Measurements from ENCODE around the gene TRMT2B.
"Not testable (repeated sequence)": the region's sequence is repeated elsewhere in the genome, so short reads cannot be mapped to it uniquely, and the experiment has no call there.

Gene TRMT2B

GRCh38 chrX:101025126-101025525 lies 26.8 kb downstream of the TRMT2B start:
- Histone ChIP-seq H4K8ac (ENCODE audit: low read depth, low read length) (no peak overlapping the region), H4K5ac (ENCODE audit: low read length) (no peak overlapping the region), H3K27me3 (ENCODE audit: insufficient read depth, low read length, poor library complexity) (no peaks in the 10 kb centered on the region), H3K4me2 (ENCODE audit: low read length) (no peak overlapping the region), H3K36me3 (ENCODE audit: control insufficient read depth, insufficient read depth, low read length) (no peaks in the 10 kb centered on the region), H2BK15ac (replicated peaks; ENCODE audit: low read depth) (no peak overlapping the region), H3K56ac (ENCODE audit: low read length) (no peak overlapping the region), H3K23ac (ENCODE audit: low read length) (no peak overlapping the region), H3K18ac (ENCODE audit: low read length) (no peak overlapping the region), H3K4me1 (ENCODE audit: control insufficient read depth, low read depth, low read length) (no peaks in the 10 kb centered on the region), H2BK5ac (ENCODE audit: low read length) (no peak overlapping the region), H3K4ac (ENCODE audit: low read depth, low read length) (no peak overlapping the region), H3K79me1 (ENCODE audit: low read length) (no peaks in the 10 kb centered on the region), H3K79me2 (ENCODE audit: control insufficient read depth, insufficient read depth, low read length) (no peaks in the 10 kb centered on the region), H3K9ac (ENCODE audit: low read length) (no peak overlapping the region), H2AK5ac (ENCODE audit: low read length) (no peak overlapping the region), H3K27ac (ENCODE audit: low read depth, low read length) (no peak overlapping the region), H3K4me3 (ENCODE audit: low read length) (no peak overlapping the region), H2BK120ac (ENCODE audit: low read depth, low read length) (no peak overlapping the region)
- DNase-seq = no peak

GRCh38 chrX:101022020-101022419 lies 29.9 kb downstream of the TRMT2B start:
- no peak for DNase-seq
- Histone ChIP-seq H4K8ac (ENCODE audit: low read depth, low read length) (no peak overlapping the region), H2BK5ac (ENCODE audit: low read length) (no peak overlapping the region), H3K4ac (ENCODE audit: low read depth, low read length) (no peak overlapping the region), H4K5ac (ENCODE audit: low read length) (no peak overlapping the region), H3K18ac (ENCODE audit: low read length) (no peak overlapping the region), H2AK5ac (ENCODE audit: low read length) (no peak overlapping the region), H3K9ac (ENCODE audit: low read length) (no peak overlapping the region), H2BK120ac (ENCODE audit: low read depth, low read length) (no peak overlapping the region), H3K36me3 (ENCODE audit: control insufficient read depth, insufficient read depth, low read length) (no peaks in the 10 kb centered on the region), H3K27ac (ENCODE audit: low read depth, low read length) (no peak overlapping the region), H3K27me3 (ENCODE audit: insufficient read depth, low read length, poor library complexity) (no peaks in the 10 kb centered on the region), H3K56ac (ENCODE audit: low read length) (no peak overlapping the region), H3K4me3 (ENCODE audit: low read length) (no peak overlapping the region), H3K79me2 (ENCODE audit: control insufficient read depth, insufficient read depth, low read length) (no peaks in the 10 kb centered on the region), H2BK15ac (replicated peaks; ENCODE audit: low read depth) (no peak overlapping the region), H3K23ac (ENCODE audit: low read length) (no peak overlapping the region), H3K4me2 (ENCODE audit: low read length) (no peak overlapping the region), H3K79me1 (ENCODE audit: low read length) (no peaks in the 10 kb centered on the region), H3K4me1 (ENCODE audit: control insufficient read depth, low read depth, low read length) (no peaks in the 10 kb centered on the region)
- WGBS (ENCODE audit: extremely low coverage, insufficient coverage, low lambda C conversion rate) = no CpG with 5 or more reads among the region's 3 CpGs

- not testable (repeated sequence) for H3K36me3 ChIP-seq (ENCODE audit: control insufficient read depth, insufficient read depth, low read length); H2AK5ac ChIP-seq (ENCODE audit: low read length); H2BK120ac ChIP-seq (ENCODE audit: low read depth, low read length); H3K4me1 ChIP-seq (ENCODE audit: control insufficient read depth, low read depth, low read length); H2BK15ac ChIP-seq (replicated peaks; ENCODE audit: low read depth); H4K5ac ChIP-seq (ENCODE audit: low read length); H3K27me3 ChIP-seq (ENCODE audit: insufficient read depth, low read length, poor library complexity); H3K27ac ChIP-seq (ENCODE audit: low read depth, low read length); H3K79me1 ChIP-seq (ENCODE audit: low read length); H4K8ac ChIP-seq (ENCODE audit: low read depth, low read length); H3K4me2 ChIP-seq (ENCODE audit: low read length); H3K9ac ChIP-seq (ENCODE audit: low read length); H3K4ac ChIP-seq (ENCODE audit: low read depth, low read length); H3K56ac ChIP-seq (ENCODE audit: low read length); H3K79me2 ChIP-seq (ENCODE audit: control insufficient read depth, insufficient read depth, low read length); DNase-seq; H3K18ac ChIP-seq (ENCODE audit: low read length); H3K4me3 ChIP-seq (ENCODE audit: low read length); H3K23ac ChIP-seq (ENCODE audit: low read length); H2BK5ac ChIP-seq (ENCODE audit: low read length)
- WGBS (ENCODE audit: extremely low coverage, insufficient coverage, low lambda C conversion rate) = no CpG with 5 or more reads among the region's 1 CpG
Observed at GRCh38 chrX:101012031-101012430, 39.9 kb downstream of the TRMT2B start.

- no peak overlapping the region for H4K8ac ChIP-seq (ENCODE audit: low read depth, low read length)
Observed at GRCh38 chrX:101009090-101009489, 42.8 kb downstream of the TRMT2B start.

GRCh38 chrX:100999451-100999850 lies 52.5 kb downstream of the TRMT2B start:
- no CpG with 5 or more reads among the region's 2 CpGs for WGBS (ENCODE audit: extremely low coverage, insufficient coverage, low lambda C conversion rate)

More at GRCh38 chrX:101009090-101009489, 42.8 kb downstream of the TRMT2B start:
- Histone ChIP-seq H3K9ac (ENCODE audit: low read length) (no peak overlapping the region), H3K4me1 (ENCODE audit: control insufficient read depth, low read depth, low read length) (no peaks in the 10 kb centered on the region), H3K4me2 (ENCODE audit: low read length) (no peak overlapping the region), H3K4ac (ENCODE audit: low read depth, low read length) (no peak overlapping the region), H2BK120ac (ENCODE audit: low read depth, low read length) (no peak overlapping the region), H3K36me3 (ENCODE audit: control insufficient read depth, insufficient read depth, low read length) (no peaks in the 10 kb centered on the region), H3K23ac (ENCODE audit: low read length) (no peak overlapping the region), H3K4me3 (ENCODE audit: low read length) (no peak overlapping the region), H2BK5ac (ENCODE audit: low read length) (no peak overlapping the region), H2AK5ac (ENCODE audit: low read length) (no peak overlapping the region), H3K79me2 (ENCODE audit: control insufficient read depth, insufficient read depth, low read length) (no peaks in the 10 kb centered on the region), H3K27ac (ENCODE audit: low read depth, low read length) (no peak overlapping the region), H3K79me1 (ENCODE audit: low read length) (no peaks in the 10 kb centered on the region), H3K18ac (ENCODE audit: low read length) (no peak overlapping the region), H2BK15ac (replicated peaks; ENCODE audit: low read depth) (no peak overlapping the region), H3K56ac (ENCODE audit: low read length) (no peak overlapping the region), H4K5ac (ENCODE audit: low read length) (no peak overlapping the region), H3K27me3 (ENCODE audit: insufficient read depth, low read length, poor library complexity) (no peaks in the 10 kb centered on the region)
- no peak for DNase-seq

GRCh38 chrX:100995469-100995868 lies 56.4 kb downstream of the TRMT2B start:
- no peak overlapping the region for H3K4me3 ChIP-seq (ENCODE audit: low read length)
- no peak overlapping the region for H3K9ac ChIP-seq (ENCODE audit: low read length)
- no peaks in the 10 kb centered on the region for H3K27me3 ChIP-seq (ENCODE audit: insufficient read depth, low read length, poor library complexity)
- no peaks in the 10 kb centered on the region for H3K36me3 ChIP-seq (ENCODE audit: control insufficient read depth, insufficient read depth, low read length)
- H3K4me1 ChIP-seq (ENCODE audit: control insufficient read depth, low read depth, low read length) = no peaks in the 10 kb centered on the region
- H4K5ac ChIP-seq (ENCODE audit: low read length) = no peak overlapping the region
- no peak overlapping the region for H2BK15ac ChIP-seq (replicated peaks; ENCODE audit: low read depth)
- no peaks in the 10 kb centered on the region for H3K79me1 ChIP-seq (ENCODE audit: low read length)
- peak overlapping the region; percentile 36 for H3K4ac ChIP-seq (ENCODE audit: low read depth, low read length)
- no peak overlapping the region for H4K8ac ChIP-seq (ENCODE audit: low read depth, low read length)
- WGBS (ENCODE audit: extremely low coverage, insufficient coverage, low lambda C conversion rate) = no CpG with 5 or more reads among the region's 5 CpGs
- H3K4me2 ChIP-seq (ENCODE audit: low read length) = no peak overlapping the region
- H2BK120ac ChIP-seq (ENCODE audit: low read depth, low read length) = no peak overlapping the region
- H3K18ac ChIP-seq (ENCODE audit: low read length) = no peak overlapping the region
- DNase-seq = no peak
- no peak overlapping the region for H3K27ac ChIP-seq (ENCODE audit: low read depth, low read length)
- no peak overlapping the region for H3K23ac ChIP-seq (ENCODE audit: low read length)
- no peak overlapping the region for H2BK5ac ChIP-seq (ENCODE audit: low read length)
- H3K56ac ChIP-seq (ENCODE audit: low read length) = no peak overlapping the region
- no peaks in the 10 kb centered on the region for H3K79me2 ChIP-seq (ENCODE audit: control insufficient read depth, insufficient read depth, low read length)
- no peak overlapping the region for H2AK5ac ChIP-seq (ENCODE audit: low read length)

More at GRCh38 chrX:100999451-100999850, 52.5 kb downstream of the TRMT2B start:
- H3K27ac ChIP-seq (ENCODE audit: low read depth, low read length) = no peak overlapping the region
- no peak overlapping the region for H2BK15ac ChIP-seq (replicated peaks; ENCODE audit: low read depth)
- H3K27me3 ChIP-seq (ENCODE audit: insufficient read depth, low read length, poor library complexity) = no peaks in the 10 kb centered on the region
- H3K79me1 ChIP-seq (ENCODE audit: low read length) = no peaks in the 10 kb centered on the region
- DNase-seq = no peak
- H3K4me2 ChIP-seq (ENCODE audit: low read length) = no peak overlapping the region
- no peak overlapping the region for H2AK5ac ChIP-seq (ENCODE audit: low read length)
- H3K36me3 ChIP-seq (ENCODE audit: control insufficient read depth, insufficient read depth, low read length) = no peaks in the 10 kb centered on the region
- H3K9ac ChIP-seq (ENCODE audit: low read length) = no peak overlapping the region
- H3K56ac ChIP-seq (ENCODE audit: low read length) = no peak overlapping the region
- H3K4ac ChIP-seq (ENCODE audit: low read depth, low read length) = no peak overlapping the region
- no peak overlapping the region for H3K4me3 ChIP-seq (ENCODE audit: low read length)
- no peak overlapping the region for H3K23ac ChIP-seq (ENCODE audit: low read length)
- no peaks in the 10 kb centered on the region for H3K4me1 ChIP-seq (ENCODE audit: control insufficient read depth, low read depth, low read length)
- H3K79me2 ChIP-seq (ENCODE audit: control insufficient read depth, insufficient read depth, low read length) = no peaks in the 10 kb centered on the region
- H4K8ac ChIP-seq (ENCODE audit: low read depth, low read length) = no peak overlapping the region
- H2BK5ac ChIP-seq (ENCODE audit: low read length) = no peak overlapping the region
- H2BK120ac ChIP-seq (ENCODE audit: low read depth, low read length) = no peak overlapping the region
- no peak overlapping the region for H3K18ac ChIP-seq (ENCODE audit: low read length)
- H4K5ac ChIP-seq (ENCODE audit: low read length) = no peak overlapping the region

Data from mesendoderm (in vitro differentiated cells).